Activated CD8-positive, alpha-beta memory T cell treated with anti-CD3 and anti-CD28 coated beads for 36 hours (primary cell): Measurements from ENCODE around the gene ROBO2. TPM values are rescaled to one million over a fixed set of nuclear protein-coding genes. Genes with fewer than 3 reads are reported as not detected.

Source experiments
- CTCF ChIA-PET: fragments of 350-600 bp; sonication (Branson Sonifier 250); formaldehyde crosslinking; loops from one replicate; lab custom pipeline; 2021; ENCODE audit warnings: antibody characterized with exemption; lab: Charles Lee
- POLR2A ChIA-PET: fragments of 350-600 bp; sonication (Branson Sonifier 250); formaldehyde crosslinking; loops from one replicate; lab custom pipeline; 2021; ENCODE audit warnings: antibody characterized with exemption; lab: Charles Lee
- total RNA-seq, 2 experiments: library from RNA; stranded (reverse); gene quantifications; one replicate each; pipeline ENCODE4 v1.2.3, GENCODE V29; 2021

Gene ROBO2
- total RNA-seq, 2 experiments from 2014 or later, result not detected

- CTCF ChIA-PET, result no interaction called here
Measured at GRCh38 chr3:77588863-77589262, 549.0 kb downstream of the ROBO2 start.

GRCh38 chr3:77590191-77590590 is 550.3 kb downstream of the ROBO2 start:
- CTCF ChIA-PET, result no interaction called here
- POLR2A ChIA-PET, result no interaction called here

More at GRCh38 chr3:77588863-77589262, 549.0 kb downstream of the ROBO2 start:
- POLR2A ChIA-PET, result no interaction called here

DNA sequence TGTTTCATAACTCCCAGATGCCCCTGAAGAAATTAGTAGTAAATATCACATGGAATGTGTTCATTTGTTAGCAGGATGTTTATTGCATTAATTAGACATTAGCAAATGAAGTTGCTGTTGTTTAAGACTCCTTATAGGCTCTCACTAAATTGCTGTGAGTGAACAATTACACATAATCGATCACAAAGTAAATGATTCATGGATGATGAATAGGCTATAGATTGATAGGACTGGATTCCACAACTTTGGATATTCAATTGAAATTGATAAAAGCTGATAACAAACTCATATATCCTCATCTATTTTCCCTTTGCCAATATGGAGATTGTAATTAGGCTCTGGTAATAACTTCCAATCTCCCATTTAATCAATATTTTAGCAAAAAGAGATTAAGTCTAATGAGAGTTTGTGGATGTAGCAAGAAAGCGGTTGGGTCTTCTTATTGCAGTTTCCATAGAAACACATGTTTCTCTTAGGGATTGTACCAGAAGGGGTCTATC is 555.5 kb downstream of the ROBO2 start:
- ChIA-PET POLR2A (no interaction called here), CTCF (no interaction called here)

DNA sequence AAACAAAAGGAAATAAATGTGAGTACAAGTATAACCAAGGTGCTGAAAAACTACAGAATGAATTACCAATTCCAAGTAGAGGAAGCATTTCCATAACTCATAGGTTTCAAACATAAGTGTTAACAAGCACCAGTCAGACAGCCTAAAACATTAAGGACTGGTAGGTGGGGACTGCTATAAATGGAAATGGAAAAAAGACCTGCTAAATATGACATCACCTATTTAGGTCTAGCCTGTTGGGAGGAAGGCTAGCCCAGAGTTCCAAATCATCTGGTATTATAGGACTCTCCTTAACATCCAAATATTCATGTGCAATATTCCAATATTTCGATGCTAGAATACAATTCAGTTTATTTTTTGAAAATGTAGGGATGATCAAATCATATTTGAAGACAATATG is 560.0 kb downstream of the ROBO2 start:
- CTCF ChIA-PET, result no interaction called here
- POLR2A ChIA-PET, result no interaction called here

GRCh38 chr3:77601823-77602415 is 562.0 kb downstream of the ROBO2 start:
- ChIA-PET CTCF (no interaction called here), POLR2A (no interaction called here)

GRCh38 chr3:77602722-77603121 is 562.8 kb downstream of the ROBO2 start:
- CTCF ChIA-PET, result no interaction called here

GRCh38 chr3:77605308-77605707 is 565.4 kb downstream of the ROBO2 start:
- CTCF ChIA-PET, result no interaction called here

More at GRCh38 chr3:77602722-77603121, 562.8 kb downstream of the ROBO2 start:
- POLR2A ChIA-PET, result no interaction called here

GRCh38 chr3:77605865-77606264 is 566.0 kb downstream of the ROBO2 start:
- ChIA-PET POLR2A (no interaction called here), CTCF (no interaction called here)

More at GRCh38 chr3:77605308-77605707, 565.4 kb downstream of the ROBO2 start:
- POLR2A ChIA-PET, result no interaction called here

- CTCF ChIA-PET, result no interaction called here
- POLR2A ChIA-PET, result no interaction called here
Measured at GRCh38 chr3:77606372-77606771, 566.5 kb downstream of the ROBO2 start.

GRCh38 chr3:77618686-77619085 is 578.8 kb downstream of the ROBO2 start:
- ChIA-PET CTCF (no interaction called here), POLR2A (no interaction called here)

- ChIA-PET POLR2A (no interaction called here), CTCF (no interaction called here)
Measured at GRCh38 chr3:77620009-77620408, 580.1 kb downstream of the ROBO2 start.

- ChIA-PET POLR2A (no interaction called here), CTCF (no interaction called here)
Measured at GRCh38 chr3:77623500-77623899, 583.6 kb downstream of the ROBO2 start.

DNA sequence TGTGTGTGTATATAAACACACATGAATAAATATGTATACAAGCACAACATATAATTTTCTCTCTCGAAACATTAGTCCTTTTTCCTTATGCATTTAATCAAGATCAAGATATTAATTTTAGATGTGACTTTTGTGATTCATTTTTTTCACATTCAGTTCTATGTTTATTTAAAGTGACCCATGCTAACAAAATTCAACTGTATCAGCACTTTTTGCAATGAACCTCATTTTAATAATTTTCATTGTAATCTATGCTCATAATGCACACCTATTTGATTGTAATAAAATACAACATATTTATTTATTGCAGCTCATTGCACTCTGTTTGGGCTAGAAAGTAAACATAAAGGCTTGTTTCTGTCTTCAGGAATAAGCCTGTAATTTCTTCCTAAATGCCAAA is 586.3 kb downstream of the ROBO2 start:
- POLR2A ChIA-PET, result no interaction called here
- CTCF ChIA-PET, result no interaction called here

- CTCF ChIA-PET, result no interaction called here
- POLR2A ChIA-PET, result no interaction called here
Measured at GRCh38 chr3:77648214-77648613, 608.3 kb downstream of the ROBO2 start.

GRCh38 chr3:77648664-77649063 is 608.8 kb downstream of the ROBO2 start:
- ChIA-PET POLR2A (no interaction called here), CTCF (no interaction called here)

GRCh38 chr3:77652624-77653023 is 612.7 kb downstream of the ROBO2 start:
- CTCF ChIA-PET, result no interaction called here
- POLR2A ChIA-PET, result no interaction called here

GRCh38 chr3:77655396-77655795 is 615.5 kb downstream of the ROBO2 start:
- POLR2A ChIA-PET, result no interaction called here

GRCh38 chr3:77660718-77661117 is 620.8 kb downstream of the ROBO2 start:
- POLR2A ChIA-PET, result no interaction called here
- CTCF ChIA-PET, result no interaction called here

More at GRCh38 chr3:77655396-77655795, 615.5 kb downstream of the ROBO2 start:
- CTCF ChIA-PET, result no interaction called here

GRCh38 chr3:77667901-77668300 is 628.0 kb downstream of the ROBO2 start:
- POLR2A ChIA-PET, result no interaction called here
- CTCF ChIA-PET, result no interaction called here

DNA sequence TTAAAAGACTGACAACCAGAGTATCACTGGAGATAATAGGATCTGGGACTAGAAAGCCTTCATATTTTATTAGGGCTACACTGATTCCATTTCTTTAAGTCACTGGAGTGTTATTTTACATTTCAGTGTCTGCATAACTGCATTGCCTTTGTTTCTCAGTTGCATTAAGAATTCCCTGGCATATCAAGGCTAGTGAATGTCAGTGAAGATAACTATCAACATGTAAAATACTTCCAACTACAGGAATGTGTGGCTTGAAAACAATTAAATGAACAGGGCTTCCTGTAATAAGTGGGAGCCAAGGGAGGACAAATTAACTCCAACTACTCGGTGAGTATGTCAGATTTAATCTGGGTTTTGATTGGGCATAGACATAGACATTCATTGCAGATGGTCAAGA is 628.5 kb downstream of the ROBO2 start:
- POLR2A ChIA-PET, result no interaction called here
- CTCF ChIA-PET, result no interaction called here

DNA sequence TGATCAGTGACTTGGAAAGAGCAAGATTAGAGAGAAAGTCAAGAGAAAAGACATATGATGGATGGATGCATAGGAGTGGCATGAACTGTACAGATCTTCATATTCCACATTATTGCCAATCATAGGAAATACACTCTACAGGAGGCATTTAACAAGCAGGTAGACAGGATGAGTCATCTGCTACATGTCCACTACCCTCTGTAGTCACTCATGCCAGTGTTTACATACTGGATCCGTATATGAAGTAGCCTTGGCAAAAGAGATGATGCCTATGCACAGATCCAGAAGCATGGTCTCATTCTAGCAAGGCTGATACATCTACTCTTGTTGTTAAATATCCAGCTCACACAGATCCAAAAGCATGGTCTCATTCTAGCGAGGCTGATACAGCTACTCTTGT is 632.1 kb downstream of the ROBO2 start:
- ChIA-PET POLR2A (no interaction called here), CTCF (no interaction called here)

DNA sequence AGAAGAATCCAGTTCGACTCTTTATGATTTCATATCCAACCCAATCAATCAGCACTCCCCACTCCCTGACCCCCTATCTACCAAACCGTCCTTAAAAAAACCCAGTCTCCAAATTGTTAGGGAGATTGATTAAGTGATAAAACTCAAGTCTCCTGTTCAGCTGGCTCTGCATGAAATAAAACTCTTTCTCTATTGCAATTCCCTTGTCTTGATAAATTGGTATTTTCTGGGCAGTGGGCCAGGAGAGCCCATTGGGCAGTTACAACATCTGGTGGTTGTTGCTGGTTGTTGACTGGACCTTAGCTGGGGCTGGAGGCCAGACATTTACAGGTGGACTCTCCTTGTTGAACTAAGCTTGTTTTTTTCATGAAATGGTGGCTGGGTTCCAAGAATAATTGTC is 642.3 kb downstream of the ROBO2 start:
- POLR2A ChIA-PET, result no interaction called here
- CTCF ChIA-PET, result no interaction called here
